Nephron progenitor cell (in vitro differentiated cells): ENCODE data around the gene TERT.
"Not testable (repeated sequence)": the region's sequence is repeated elsewhere in the genome, so short reads cannot be mapped to it uniquely, and the experiment has no call there.

Source experiments
- DNase-seq: peaks from one replicate; pipeline ENCODE4 v3.0.0; 2021
- H3K27ac Mint-ChIP-seq: 2 replicates; pipeline ENCODE4 v1.8.0; 2021; ENCODE audit warnings: mild to moderate bottlenecking, moderate library complexity, mixed read lengths
- H3K27me3 Mint-ChIP-seq: 2 replicates; pipeline ENCODE4 v1.8.0; 2021; ENCODE audit warnings: mild to moderate bottlenecking, low read depth, mixed read lengths; ENCODE audit not compliant: poor library complexity
- H3K36me3 Mint-ChIP-seq: 2 replicates; pipeline ENCODE4 v1.8.0; 2021; ENCODE audit warnings: low read depth, mixed read lengths
- H3K4me1 Mint-ChIP-seq: 2 replicates; pipeline ENCODE4 v1.8.0; 2021; ENCODE audit warnings: mixed read lengths
- H3K4me3 Mint-ChIP-seq: 2 replicates; pipeline ENCODE4 v1.8.0; 2021; ENCODE audit warnings: mild to moderate bottlenecking, moderate library complexity, mixed read lengths
- H3K9me3 Mint-ChIP-seq: 2 replicates; pipeline ENCODE4 v1.8.0; 2021; ENCODE audit warnings: mild to moderate bottlenecking, moderate library complexity, mixed read lengths
- CTCF ChIP-seq: fragments of 200-600 bp; sonication (generic); IDR thresholded peaks from 2 replicates; pipeline ENCODE4 v1.5.0; 2021; ENCODE audit warnings: antibody characterized with exemption

The TERT gene

DNA sequence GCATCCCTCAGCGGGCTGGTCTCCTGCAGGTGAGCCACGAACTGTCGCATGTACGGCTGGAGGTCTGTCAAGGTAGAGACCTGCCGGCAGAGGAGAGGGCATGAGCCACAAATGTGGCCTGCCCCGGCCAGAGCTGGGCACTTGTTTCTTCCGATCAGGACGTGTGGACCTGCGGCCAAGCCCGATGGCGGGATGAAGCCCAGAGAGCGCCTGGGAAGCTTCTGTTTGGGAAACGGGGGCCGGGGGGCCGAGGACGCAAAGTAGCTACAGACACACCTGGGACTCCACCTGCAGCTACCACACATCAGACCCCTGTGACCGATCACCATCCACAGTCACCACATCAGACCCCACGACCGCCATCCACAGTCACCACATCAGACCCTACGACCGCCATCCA lies 22.7 kb downstream of the TERT start:
- no peak for TF ChIP-seq CTCF
- H3K27me3 Mint-ChIP-seq: peaks cover 10% of the 10 kb centered on the region
- no peak overlapping the region for H3K27ac Mint-ChIP-seq
- H3K4me1 Mint-ChIP-seq: no peaks in the 10 kb centered on the region
- no peaks in the 10 kb centered on the region for H3K9me3 Mint-ChIP-seq
- DNase-seq: no peak
- no peak overlapping the region for H3K4me3 Mint-ChIP-seq
- peaks cover 4% of the 10 kb centered on the region for H3K36me3 Mint-ChIP-seq

- Mint-ChIP-seq H3K9me3 (no peaks in the 10 kb centered on the region), H3K36me3 (peaks cover 4% of the 10 kb centered on the region), H3K4me1 (no peaks in the 10 kb centered on the region), H3K4me3 (no peak overlapping the region), H3K27me3 (peaks cover 6% of the 10 kb centered on the region), H3K27ac (no peak overlapping the region)
- TF ChIP-seq CTCF: no peak
- no peak for DNase-seq
Observed at GRCh38 chr5:1270933-1271914, 23.6 kb downstream of the TERT start.

DNA sequence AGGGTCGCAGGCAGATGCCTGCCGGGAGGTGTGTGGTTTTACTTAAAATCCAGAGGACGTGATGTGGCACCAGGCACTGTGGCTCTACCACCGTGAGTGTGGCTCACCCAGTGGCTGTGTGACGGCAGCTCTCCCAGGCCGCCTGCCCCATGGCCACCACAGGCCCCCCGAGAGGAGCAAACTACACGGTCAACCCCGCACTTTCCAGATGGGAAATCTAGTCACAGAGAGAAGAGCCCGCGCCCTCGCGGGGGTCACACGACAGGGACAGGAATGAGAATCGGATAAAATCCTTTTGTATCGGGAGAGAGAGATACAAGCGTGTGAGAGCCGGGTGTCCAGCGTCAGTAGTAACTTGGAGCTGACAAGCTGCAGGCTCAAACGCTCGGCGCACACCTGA lies 24.4 kb downstream of the TERT start:
- no peak for TF ChIP-seq CTCF
- Mint-ChIP-seq H3K9me3 (no peaks in the 10 kb centered on the region), H3K4me3 (no peak overlapping the region), H3K27ac (no peak overlapping the region), H3K27me3 (peaks cover 5% of the 10 kb centered on the region), H3K36me3 (peaks cover 4% of the 10 kb centered on the region), H3K4me1 (no peaks in the 10 kb centered on the region)
- DNase-seq: no peak

- no peak overlapping the region for H3K27ac Mint-ChIP-seq
- no peaks in the 10 kb centered on the region for H3K9me3 Mint-ChIP-seq
- no peak for DNase-seq
- no peak overlapping the region for H3K4me3 Mint-ChIP-seq
- peaks cover 4% of the 10 kb centered on the region for H3K36me3 Mint-ChIP-seq
- H3K4me1 Mint-ChIP-seq: no peaks in the 10 kb centered on the region
- peaks cover 5% of the 10 kb centered on the region for H3K27me3 Mint-ChIP-seq
- TF ChIP-seq CTCF: no peak
Observed at GRCh38 chr5:1268666-1269065, 26.2 kb downstream of the TERT start.

GRCh38 chr5:1268056-1268455 lies 26.8 kb downstream of the TERT start:
- no peaks in the 10 kb centered on the region for H3K9me3 Mint-ChIP-seq
- H3K4me1 Mint-ChIP-seq: no peaks in the 10 kb centered on the region
- H3K27ac Mint-ChIP-seq: no peak overlapping the region
- H3K36me3 Mint-ChIP-seq: peaks cover 4% of the 10 kb centered on the region
- no peak for TF ChIP-seq CTCF
- no peak for DNase-seq
- peaks cover 5% of the 10 kb centered on the region for H3K27me3 Mint-ChIP-seq
- H3K4me3 Mint-ChIP-seq: no peak overlapping the region

DNA sequence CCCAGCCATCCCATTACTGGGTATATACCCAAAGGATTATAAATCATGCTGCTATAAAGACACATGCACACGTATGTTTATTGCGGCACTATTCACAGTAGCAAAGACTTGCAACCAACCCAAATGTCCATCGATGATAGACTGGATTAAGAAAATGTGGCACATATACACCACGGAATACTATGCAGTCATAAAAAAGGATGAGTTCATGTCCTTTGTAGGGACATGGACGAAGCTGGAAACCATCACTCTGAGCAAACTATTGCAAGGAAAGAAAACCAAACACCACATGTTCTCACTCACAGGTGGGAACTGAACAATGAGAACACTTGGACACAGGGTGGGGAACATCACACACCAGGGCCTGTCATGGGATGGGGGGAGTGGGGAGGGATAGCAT lies 27.4 kb downstream of the TERT start:
- H3K9me3 Mint-ChIP-seq: not testable (repeated sequence)

More for the DNA sequence above, 27.4 kb downstream of the TERT start:
- not testable (repeated sequence) for H3K27ac Mint-ChIP-seq, H3K4me3 Mint-ChIP-seq, H3K36me3 Mint-ChIP-seq, DNase-seq, H3K4me1 Mint-ChIP-seq, H3K27me3 Mint-ChIP-seq
